HTERT RPE-1 (cell line): Measurements from ENCODE around the gene ORC5.
"Not testable (repeated sequence)": the region's sequence is repeated elsewhere in the genome, so short reads cannot be mapped to it uniquely, and the experiment has no call there.

ENCODE experiments used
- in situ Hi-C: fragments of 300-500 bp; cut with MboI; formaldehyde crosslinking; loops from 4 replicates; pipeline ENCODE4 v1.14.3; 2020; ENCODE audit warnings: low sequenced_read_pairs

Gene ORC5

DNA sequence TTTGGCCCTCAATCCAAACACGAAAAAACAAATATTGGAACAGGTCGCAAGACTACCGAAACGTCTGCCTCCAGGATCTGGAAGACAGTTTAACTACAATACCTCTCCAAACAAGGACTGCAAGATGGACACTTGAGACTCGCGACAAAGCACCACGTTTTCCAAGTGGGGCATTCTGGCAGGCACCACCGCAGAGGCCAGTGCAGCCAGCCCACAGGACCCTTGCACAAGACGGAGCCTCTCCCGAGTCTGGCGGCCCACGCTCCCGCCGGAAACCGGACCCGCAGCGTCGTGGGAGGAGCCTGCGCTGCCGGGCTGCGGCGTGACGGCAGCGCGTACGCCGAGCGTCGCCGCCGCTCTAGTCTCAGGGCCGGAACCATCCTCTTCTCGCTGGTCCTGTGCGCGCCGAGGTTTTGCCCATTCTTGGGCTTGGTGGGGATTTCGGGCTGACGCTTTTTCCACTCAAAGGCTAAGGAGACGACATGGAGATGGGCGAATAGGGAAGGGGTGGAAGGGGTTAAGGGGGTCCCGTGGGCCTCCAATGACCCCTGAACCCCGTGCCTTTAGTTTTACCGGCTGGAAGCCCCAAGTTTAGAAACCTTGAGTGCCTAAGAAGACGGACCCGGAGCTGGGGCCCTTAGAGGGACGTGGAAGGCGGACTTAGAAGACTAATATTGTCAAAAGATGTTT lies at the start of gene ORC5:
ORC5 (minus strand) TSS at position 283 of the 690 bp plus-strand sequence; CDS start at position 174, 109 bp downstream.
- in situ Hi-C loops = no loop called here

DNA sequence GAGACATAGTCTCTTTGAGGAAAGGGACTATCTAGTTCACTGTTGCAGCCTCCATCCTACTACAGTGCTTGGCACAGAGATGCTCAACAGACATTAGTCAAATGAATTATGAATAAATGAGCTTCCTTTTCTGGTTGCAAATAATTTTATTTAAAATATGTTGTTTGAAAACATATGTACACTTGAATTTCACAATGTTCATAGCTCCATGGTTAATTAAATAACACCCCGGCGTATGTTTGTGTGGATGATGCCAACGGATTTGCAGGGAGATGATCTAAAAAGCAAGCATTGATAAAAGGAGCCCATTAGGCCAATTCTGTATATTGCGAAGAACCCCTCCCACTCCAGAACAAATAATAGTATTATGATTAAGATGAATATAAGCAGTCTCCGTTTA lies 47.8 kb upstream of the ORC5 start:
- in situ Hi-C loops = no loop called here

DNA sequence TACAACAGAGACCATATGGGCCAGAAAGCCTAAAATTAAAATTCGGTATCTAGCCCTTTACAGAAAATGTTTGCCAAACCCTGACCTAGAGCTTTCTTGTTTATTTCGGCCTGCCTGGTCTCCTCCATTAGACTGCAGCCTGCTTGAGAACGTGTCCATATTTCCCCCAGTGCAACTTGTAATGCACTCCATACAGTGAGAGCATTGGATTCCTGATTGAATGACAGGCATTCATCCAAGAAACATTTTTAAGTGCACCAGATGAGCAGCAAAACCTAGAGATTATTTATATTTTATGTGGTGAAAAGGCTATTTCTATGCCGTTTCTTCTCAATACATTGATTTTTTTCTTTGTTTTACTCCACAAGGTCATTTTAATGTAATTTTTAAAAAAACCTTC lies 47.4 kb upstream of the ORC5 start:
- in situ Hi-C loops = no loop called here

DNA sequence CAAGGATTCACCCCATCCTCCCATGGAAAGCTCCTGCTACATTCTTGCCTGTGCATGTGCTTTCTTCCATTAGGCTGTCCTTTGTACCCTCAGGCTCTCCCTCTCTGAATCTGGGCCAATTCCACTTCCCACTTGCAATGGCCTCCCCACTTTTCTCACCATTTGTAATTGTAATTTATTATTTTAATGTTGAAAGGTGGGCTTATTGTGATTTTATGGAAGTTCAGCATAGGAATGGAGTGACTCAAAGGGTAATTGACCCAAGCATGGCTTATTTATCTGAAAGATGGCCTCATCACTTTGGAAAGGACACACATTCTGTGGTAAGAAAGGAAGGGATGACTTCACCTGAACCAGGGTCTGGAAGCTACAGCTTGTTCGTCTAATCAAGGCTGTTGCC lies 46.9 kb upstream of the ORC5 start:
- in situ Hi-C loops = no loop called here

DNA sequence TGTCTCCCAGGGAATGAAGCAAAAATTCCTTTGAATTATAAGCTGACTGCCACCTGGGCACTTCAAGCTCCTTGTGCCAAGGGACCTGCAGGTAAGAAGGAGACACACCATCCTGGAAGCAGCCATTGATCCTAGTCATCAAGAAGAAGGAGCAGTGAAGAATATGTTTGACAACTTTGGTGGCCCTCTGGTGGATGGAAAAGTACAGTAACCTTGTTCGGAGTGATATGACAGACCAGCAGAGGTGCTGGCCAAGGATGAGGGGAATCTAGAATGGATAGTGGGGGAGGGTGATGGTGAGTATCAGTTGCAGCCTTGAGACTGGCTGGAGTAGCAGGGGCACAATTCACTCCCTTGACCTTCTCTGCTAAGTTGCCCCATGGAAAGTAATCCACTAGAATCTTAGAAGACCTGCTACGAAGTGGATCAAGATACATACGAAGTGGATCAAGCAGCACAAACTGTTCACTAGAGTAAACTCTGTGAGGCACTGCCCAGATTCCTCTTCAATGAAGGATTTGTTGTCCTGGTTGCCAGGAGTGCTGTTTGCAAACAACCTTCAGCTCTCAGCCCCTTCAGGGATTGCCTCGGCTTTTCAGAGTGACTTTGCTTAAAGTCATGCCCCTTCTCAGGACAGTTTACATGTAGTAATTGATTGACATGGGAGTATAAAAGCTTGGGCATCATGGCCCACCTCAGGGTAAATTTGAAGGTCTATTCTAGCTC lies 44.8 kb upstream of the ORC5 start:
- in situ Hi-C loops = no loop called here

DNA sequence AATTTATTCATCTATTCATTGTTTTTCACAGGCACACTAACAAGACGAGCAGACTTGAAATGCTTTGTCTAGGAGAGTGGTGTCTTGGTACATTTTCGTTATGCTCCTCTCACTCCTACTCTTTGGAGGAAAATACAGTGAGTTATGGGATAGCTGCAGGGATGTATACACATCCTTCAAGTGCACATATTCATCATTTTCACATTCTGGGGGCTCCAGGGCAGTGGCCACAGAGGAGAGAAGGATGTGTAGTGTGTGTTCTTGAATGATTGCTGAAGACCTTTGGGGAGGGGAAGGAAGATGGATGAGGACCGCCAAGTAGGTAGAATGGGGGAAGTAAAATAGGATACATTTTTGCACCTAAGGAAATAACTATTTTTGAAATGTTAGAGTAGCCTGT lies 34.8 kb upstream of the ORC5 start:
- in situ Hi-C loops = no loop called here

DNA sequence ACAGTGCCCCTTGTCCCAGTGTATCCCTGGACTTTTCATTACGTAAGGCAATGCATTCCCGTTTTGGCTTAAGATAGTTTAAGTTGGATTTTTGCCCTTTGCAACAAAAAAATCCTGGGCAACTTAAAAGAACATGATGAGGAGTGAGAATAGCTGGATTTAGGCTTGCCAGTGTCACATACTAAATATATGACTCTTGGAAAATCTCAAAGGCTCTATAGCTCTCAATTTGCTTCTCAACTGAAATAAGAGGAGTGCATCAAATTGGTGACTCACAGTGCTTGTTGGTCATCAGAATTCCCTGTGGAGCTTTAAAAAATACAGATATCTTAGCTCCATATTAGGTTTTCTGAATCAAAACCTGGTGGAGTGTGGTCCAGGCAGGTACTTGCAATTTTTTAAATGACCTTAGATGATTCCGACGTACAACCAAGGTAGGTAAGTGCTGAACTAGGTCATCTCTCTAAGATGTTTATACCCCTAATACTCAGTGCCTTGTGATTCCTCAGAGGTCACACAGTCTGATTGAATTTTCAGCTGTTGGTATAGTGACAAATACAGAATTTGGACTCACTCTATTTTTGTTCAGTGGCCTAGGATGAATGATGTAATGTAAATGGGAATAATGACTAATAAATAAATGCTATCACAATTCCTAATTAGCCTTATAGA lies 33.9 kb upstream of the ORC5 start:
- in situ Hi-C loops = no loop called here

DNA sequence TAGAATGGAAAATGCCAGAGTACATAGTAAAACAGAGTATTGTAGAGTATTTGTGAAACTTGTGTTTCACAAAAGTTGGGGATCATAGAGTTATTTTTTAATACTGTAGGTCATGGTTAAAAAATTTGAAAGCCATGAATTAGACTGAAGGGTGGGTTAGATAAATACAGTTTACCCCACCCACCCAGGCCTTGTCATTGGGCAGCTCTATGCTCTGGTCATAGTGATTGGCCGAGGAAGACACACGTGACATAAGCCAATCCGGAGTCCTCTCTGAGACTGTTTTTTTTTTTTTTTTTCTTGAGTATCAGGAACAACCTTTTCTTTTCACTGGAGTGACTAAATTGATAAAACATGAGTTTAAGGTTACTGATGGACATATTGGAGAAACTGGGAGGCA lies 33.3 kb upstream of the ORC5 start:
- in situ Hi-C loops = no loop called here

DNA sequence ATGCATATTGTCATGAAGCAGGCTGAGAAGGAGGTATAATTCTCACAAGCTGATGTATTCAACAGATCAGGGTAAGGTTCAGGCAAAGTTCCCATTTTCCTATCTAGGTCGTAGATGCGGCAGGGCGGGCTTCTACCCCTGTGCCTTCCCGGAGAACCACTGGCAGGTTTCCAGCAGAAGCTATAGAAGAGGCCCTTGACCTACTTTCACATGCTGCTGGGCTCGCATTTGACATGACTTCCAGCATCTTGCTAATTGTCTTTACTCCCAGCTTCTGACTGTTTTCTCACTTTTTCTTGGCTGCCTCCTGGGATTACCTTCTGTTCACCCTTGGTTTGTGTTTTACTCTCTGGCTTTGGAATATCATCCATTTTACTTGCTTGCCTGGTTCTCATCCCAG lies 32.6 kb upstream of the ORC5 start:
- in situ Hi-C loops = no loop called here

DNA sequence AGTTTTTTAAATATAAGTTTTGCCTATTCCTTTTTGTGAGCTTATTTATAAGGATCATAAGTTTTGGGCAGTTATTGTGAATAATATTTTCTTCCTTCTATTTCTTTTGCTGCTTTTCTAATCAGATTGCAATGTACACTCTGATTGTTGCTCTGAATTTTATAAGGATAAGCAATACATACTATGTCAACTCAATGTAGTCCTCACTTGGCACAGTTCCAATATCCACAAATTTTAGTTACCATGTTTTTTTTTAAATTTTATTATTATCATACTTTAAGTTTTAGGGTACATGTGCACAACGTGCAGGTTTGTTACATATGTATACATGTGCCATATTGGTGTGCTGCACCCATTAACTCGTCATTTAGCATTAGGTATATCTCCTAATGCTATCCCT lies 27.2 kb upstream of the ORC5 start:
- in situ Hi-C loops = not testable (repeated sequence)

DNA sequence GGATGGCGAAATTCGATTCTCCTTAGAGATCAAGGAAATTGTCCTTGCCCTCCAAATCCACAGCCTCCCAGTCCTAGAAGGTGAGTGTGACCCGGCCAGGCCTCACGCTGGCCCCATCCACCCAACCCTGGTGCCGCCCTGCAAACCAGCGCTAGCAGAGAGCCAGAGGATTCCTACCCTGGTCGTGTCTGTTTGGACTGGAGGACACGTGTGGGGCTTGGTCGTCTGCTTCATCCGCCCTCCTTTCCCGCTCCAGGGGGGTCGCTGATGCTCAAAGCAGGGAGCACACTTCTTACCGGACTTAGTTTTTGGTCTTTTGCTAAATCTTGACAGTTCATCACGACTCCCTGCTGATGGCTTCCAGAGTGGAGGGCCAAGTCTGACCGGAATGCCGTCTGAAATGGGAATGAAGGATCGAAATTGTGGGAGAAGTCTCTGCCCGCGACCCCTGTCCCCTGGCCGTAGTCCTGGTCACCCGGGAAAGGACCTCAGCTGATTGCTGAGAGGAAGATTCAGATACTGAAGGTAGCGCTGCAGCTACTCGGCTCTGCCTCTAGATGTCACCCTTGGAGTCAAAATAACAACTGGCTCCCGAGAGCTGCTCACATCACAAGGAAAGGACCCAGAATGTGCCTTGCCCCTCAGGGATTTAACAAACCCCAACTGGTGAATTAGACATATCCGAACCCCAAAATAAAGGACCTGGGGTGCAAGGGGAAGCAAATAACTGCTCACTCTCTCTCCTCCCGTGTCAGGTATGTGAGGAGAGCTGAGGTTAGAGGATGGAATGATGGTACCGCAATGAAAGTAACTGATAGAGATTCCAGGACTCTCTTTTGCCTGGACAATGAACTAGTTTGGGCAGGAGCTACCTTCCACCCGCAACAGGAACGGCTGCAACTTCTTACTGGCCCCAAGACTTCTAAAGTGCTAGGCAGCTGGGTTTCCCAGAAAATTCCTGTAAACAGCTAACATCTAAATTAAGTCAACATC lies 23.5 kb upstream of the ORC5 start:
- in situ Hi-C loops = no loop called here

DNA sequence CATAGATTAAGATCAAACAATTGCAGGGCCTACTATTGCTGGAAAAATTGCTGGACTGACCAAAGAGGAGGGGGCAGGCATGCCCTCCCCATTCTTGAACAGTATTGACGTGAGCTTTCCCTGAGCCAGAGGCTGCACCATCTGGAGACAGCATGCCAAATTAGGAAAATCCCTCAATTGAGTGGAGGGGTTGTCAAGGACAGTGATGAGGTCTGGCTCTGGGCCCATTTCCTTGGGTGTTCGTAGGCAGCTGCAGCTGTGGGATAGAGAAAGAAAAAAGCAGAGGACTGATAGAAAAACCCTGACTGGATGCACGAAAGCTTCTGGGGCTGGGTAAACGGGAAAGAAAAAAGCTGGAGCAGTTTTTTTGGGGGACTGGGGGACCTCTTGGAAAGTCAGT lies 22.8 kb upstream of the ORC5 start:
- in situ Hi-C loops = no loop called here

DNA sequence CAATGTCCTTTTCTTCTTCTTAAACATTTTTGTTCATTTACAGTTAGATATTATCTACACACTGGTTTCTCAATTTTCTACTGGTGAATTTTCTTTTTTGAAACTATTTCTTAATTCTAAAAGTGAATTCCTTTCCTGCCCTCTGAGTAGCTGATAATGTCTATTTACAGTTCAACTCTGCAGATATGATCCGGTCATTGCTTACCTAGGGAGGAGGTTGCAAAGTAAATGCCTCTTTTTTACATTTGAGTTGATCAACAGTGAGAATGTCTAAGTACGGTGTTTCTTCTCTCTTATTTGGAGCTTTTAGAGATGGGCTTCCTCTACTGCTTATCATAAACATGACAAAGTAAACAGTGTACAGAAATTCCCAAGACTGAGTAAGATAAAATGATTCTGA lies 20.6 kb upstream of the ORC5 start:
- in situ Hi-C loops = no loop called here

DNA sequence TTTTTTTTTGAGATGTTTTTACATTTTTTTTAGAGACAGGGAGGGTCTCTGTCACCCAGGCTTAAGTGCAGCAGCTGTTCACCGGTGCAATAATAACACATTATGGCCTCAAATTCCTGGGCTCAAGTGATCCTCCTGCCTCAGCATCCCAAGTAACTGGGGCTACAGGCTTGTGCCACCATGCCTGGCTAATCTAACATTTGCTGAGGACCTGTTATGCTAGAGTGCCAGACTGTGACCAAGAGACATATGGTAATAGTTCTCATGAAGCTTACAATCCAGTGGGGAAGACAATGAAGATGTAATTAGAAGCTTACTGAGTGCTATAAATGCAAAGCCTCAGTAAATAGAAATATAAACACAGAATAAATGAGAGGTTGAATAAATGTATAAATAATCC lies 17.6 kb upstream of the ORC5 start:
- in situ Hi-C loops = no loop called here

DNA sequence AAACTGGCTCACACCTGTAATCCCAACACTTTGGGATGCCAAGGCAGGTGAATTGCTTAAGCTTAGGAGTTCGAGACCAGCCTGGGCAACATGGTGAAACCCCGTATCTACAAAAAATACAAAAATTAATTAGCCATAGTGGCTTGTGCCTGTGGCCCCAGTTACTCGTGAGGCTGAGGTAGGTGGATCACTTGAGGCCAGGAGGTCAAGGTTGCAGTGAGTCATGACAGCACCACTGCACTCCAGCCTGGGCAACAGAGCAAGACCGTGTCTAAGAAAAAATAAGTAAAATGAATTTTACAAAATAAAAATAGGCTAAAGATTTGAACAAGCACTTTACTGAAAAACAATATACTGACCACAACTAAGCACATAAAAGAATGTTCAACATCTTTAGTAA lies 9.8 kb upstream of the ORC5 start:
- in situ Hi-C loops = no loop called here

DNA sequence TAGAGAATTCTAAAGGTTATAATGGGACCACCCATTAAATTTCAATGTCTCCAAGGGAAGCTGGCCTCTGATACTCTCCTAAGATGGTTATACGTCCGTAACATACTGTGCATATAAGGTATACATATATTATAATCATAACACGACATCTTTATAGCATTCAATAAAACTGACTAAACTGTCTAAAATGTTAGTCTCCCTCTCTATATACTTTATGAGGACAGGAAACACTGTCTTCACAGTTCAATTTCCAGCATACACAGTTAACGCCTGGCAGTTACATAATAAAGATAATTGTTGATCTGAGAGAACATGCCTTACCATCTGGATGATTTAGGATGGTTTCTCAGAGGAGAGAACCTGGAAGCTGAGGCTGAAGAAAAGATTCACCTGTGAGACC lies 1.2 kb upstream of the ORC5 start:
- in situ Hi-C loops = no loop called here

DNA sequence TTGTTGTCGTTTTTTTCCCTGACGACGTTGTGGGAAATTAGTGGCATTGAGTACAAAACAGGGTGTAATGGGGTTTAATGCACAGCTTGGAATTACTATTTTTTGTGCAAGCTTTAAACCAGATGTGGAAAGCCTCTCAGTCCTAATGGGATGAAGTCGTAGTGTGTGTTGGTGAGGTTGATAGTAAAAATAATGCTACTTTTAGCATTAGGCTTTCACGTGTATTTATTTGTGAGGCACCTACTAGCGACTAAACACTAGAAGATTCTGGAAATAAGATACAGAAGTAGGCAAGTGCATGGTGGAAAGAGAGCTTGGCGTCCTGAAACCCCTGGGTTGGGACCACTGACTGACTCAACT lies 588 bp upstream of the ORC5 start:
- in situ Hi-C loops = no loop called here

DNA sequence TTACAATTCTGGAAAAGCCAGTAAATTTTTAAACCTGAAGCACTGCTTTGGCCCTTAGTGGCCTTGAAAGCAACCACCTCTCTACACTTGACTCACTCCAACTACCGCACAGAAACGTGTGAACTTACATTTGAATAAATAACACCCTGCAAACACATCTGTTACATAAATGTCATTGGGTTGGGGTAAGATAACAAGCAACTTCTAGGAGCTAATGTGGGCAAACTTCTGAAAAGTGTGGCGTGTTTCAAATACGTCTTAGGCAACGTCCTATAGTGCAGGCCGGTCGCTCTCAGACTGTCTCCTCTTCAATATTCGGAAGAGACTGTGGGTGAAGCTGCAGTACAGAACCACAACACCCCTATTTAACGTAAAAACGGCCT lies 474 bp downstream of the ORC5 start:
- in situ Hi-C loops = no loop called here

DNA sequence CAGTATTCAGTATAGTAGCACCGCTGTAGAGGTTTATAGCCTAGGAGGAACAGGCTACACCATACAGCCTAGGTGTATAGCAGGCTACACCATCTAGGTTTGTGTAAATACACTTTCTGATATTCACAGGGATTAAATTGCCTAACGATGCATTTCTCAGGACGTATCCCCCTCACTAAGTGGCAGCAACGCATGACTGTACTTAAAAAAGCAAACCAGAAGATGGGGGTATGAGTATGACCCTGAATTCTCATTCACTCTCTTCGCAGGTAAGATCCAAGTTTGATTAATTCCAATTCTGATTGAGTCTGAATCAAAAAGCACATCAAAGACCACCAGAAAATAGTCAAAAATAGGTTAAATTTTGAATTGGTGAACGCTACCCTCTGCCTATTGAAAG lies 972 bp downstream of the ORC5 start:
- in situ Hi-C loops = no loop called here

DNA sequence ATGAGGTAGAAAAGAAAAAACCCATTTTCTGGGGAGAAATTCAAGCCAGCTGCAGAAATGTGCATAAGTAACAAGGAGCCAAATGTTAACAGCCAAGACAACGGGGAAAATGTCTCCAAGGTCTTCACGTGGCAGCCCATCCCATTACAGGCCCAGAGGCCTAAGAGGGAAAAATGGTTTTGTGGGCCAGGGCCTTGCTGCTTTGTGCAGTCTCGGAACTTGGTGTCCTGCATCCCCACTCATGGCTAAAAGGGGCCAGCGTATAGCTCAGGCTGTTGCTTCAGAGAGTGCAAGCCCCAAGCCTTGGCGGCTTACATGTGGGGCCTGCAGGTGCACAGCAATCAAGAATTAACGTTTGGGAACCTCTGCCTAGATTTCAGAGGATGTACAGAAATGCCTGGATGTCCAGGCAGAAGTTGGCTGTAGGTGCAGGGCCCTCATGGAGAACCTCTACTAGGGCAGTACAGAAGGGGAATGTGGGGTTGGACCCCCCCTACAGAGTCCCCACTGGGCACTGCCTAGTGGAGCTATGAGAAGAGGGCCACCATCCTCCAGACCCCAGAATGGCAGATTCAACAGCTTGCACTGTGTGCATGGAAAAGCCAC lies 9.0 kb downstream of the ORC5 start:
- in situ Hi-C loops = no loop called here

DNA sequence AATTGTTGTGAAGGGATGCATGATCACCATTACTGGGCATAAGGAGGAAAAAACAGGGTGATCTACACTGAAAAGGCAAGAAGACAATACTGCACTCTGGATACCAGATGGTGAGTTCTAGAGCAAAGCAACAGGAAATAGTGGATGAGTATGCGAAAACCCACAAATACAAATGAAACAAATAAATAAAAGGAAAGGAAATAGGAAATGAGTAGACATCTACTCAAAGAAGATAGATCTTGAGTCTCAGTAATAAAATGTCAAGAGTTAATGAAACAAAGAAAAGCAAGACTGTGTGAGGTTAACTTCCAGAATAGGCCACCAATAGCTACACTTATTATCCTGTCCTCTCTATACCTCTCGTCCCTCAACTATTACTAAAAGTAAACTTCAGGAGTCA lies 11.7 kb downstream of the ORC5 start:
- in situ Hi-C loops = no loop called here
